GM23338 (cell line): ENCODE data around the gene CTDSP2. TPM values are rescaled to one million over a fixed set of nuclear protein-coding genes. Genes with fewer than 3 reads are reported as not detected.

Source experiments
- CREB1 ChIP-seq: fragments of 250-450 bp; sonication (Bioruptor Pico); IDR thresholded peaks from 2 replicates; pipeline ENCODE4 v1.5.0; 2020; ENCODE audit warnings: low read depth, mild to moderate bottlenecking, moderate library complexity
- EZH2phosphoT487 ChIP-seq: fragments of 200-600 bp; sonication (generic); IDR thresholded peaks from one replicate; pipeline ENCODE4 v1.8.1; 2018; ENCODE audit warnings: antibody characterized with exemption; ENCODE audit not compliant: unreplicated experiment
- REST ChIP-seq: IDR thresholded peaks from one replicate; pipeline ENCODE4 v1.6.1; 2018; ENCODE audit warnings: antibody characterized with exemption; ENCODE audit not compliant: unreplicated experiment
- STAT1 ChIP-seq: IDR thresholded peaks from one replicate; pipeline ENCODE4 v1.6.1; 2016; ENCODE audit warnings: antibody characterized with exemption; ENCODE audit not compliant: unreplicated experiment
- ZNF114 ChIP-seq: fragments of 250-450 bp; sonication (Bioruptor Pico); IDR thresholded peaks from 2 replicates; pipeline ENCODE4 v1.5.0; 2020; ENCODE audit warnings: mild to moderate bottlenecking, moderate library complexity
- ZNF331 ChIP-seq: fragments of 250-450 bp; sonication (Bioruptor Pico); IDR thresholded peaks from 2 replicates; pipeline ENCODE4 v1.5.0; 2020; ENCODE audit warnings: low read depth, mild to moderate bottlenecking, moderate library complexity
- ZNF462 ChIP-seq: fragments of 250-450 bp; sonication (Bioruptor Pico); IDR thresholded peaks from 2 replicates; pipeline ENCODE4 v1.5.0; 2020; ENCODE audit warnings: mild to moderate bottlenecking, moderate library complexity
- polyA plus RNA-seq: library from polyadenylated mRNA; unstranded; fragments of >200 nt; fragmentation: Nextera tagmentation; extraction: Ambion mirVana; gene quantifications from 2 replicates; pipeline ENCODE4 v1.2.1, GENCODE V29; 2016
- total RNA-seq: library from RNA; depleted of rRNA; stranded (reverse); fragments of >200 nt; shearing (Covaris generic); gene quantifications from 2 replicates; pipeline ENCODE4 v1.2.3, GENCODE V29; 2014
- TF ChIP-seq, protein P1 (sequence below): IDR thresholded peaks from 2 replicates; pipeline ENCODE4 v1.6.1; 2016; ENCODE audit warnings: antibody characterized with exemption

CTDSP2 gene
- total and polyA plus RNA-seq, 2 experiments from 2014 or later, result 22.8 to 81.9 TPM

GRCh38 chr12:57868221-57868620, 21.7 kb upstream of the CTDSP2 start (continued):
- TF ChIP-seq ZNF462 (CRISPR knock-in tag) (no peak), CREB1 (no peak), ZNF331 (no peak), STAT1 (no peak), EZH2phosphoT487 (no peak), REST (no peak), ZNF114 (CRISPR knock-in tag) (no peak)
- TF ChIP-seq, protein P1, sequence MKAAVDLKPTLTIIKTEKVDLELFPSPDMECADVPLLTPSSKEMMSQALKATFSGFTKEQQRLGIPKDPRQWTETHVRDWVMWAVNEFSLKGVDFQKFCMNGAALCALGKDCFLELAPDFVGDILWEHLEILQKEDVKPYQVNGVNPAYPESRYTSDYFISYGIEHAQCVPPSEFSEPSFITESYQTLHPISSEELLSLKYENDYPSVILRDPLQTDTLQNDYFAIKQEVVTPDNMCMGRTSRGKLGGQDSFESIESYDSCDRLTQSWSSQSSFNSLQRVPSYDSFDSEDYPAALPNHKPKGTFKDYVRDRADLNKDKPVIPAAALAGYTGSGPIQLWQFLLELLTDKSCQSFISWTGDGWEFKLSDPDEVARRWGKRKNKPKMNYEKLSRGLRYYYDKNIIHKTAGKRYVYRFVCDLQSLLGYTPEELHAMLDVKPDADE, result no peak
